Measurements from ENCODE around the gene CALB2. TPM values are rescaled to one million over a fixed set of nuclear protein-coding genes. Genes with fewer than 3 reads are reported as not detected.

CALB2 gene
- polyA plus RNA-seq, 1 donor (not counting 4 experiments of a cell fraction or from before 2014, with no cell fraction given): 1.4 TPM

- H3K9me3 ChIP-seq (ENCODE audit: control insufficient read depth, low read depth, low read length): no peaks in the 10 kb centered on the region
- TF ChIP-seq, protein P1, sequence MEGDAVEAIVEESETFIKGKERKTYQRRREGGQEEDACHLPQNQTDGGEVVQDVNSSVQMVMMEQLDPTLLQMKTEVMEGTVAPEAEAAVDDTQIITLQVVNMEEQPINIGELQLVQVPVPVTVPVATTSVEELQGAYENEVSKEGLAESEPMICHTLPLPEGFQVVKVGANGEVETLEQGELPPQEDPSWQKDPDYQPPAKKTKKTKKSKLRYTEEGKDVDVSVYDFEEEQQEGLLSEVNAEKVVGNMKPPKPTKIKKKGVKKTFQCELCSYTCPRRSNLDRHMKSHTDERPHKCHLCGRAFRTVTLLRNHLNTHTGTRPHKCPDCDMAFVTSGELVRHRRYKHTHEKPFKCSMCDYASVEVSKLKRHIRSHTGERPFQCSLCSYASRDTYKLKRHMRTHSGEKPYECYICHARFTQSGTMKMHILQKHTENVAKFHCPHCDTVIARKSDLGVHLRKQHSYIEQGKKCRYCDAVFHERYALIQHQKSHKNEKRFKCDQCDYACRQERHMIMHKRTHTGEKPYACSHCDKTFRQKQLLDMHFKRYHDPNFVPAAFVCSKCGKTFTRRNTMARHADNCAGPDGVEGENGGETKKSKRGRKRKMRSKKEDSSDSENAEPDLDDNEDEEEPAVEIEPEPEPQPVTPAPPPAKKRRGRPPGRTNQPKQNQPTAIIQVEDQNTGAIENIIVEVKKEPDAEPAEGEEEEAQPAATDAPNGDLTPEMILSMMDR (optimal IDR thresholded peaks at IDR 0.05 in 1 of 3, IDR thresholded peaks at IDR 0.05 in 1 of 3, conservative IDR thresholded peaks at IDR 0.05 in 1 of 3; ENCODE audit: extremely low read depth in 1 of 3, insufficient read depth in 2 of 3, low read length in 3 of 3): no peak
- TF ChIP-seq EZH2 (IDR thresholded peaks at IDR 0.05; ENCODE audit: low read length): no peak
- no peaks in the 10 kb centered on the region for H3K36me3 ChIP-seq (ENCODE audit: control insufficient read depth in 2 of 2, extremely low read depth in 1 of 2, insufficient read depth in 2 of 2, low read length in 2 of 2)
- H3K27ac ChIP-seq (ENCODE audit: control insufficient read depth, insufficient read depth, low read length): no peak overlapping the region
- peaks cover under 1% of the 10 kb centered on the region for H3K27me3 ChIP-seq (ENCODE audit: control insufficient read depth, extremely low read depth, insufficient read depth, low read length)
- H4K20me1 ChIP-seq (ENCODE audit: control insufficient read depth, extremely low read depth, insufficient read depth, low read length): no peaks in the 10 kb centered on the region
- H3K4me1 ChIP-seq (ENCODE audit: control insufficient read depth, extremely low read depth, insufficient read depth, low read length): no peaks in the 10 kb centered on the region
- H3K4me2 ChIP-seq (ENCODE audit: control insufficient read depth, extremely low read depth, insufficient read depth, low read depth, low read length): no peak overlapping the region
- H2AFZ ChIP-seq (ENCODE audit: control insufficient read depth, low read length): no peak overlapping the region
- FAIRE-seq (no peak), DNase-seq (ENCODE audit: low read depth, low spot score) (no peak)
- dilution Hi-C loops (cut with MboI; ENCODE audit: extremely low pct_ligation_motif_present, low sequenced_read_pairs): no loop called here
- no peak overlapping the region for H3K4me3 ChIP-seq (ENCODE audit: control insufficient read depth in 2 of 3, extremely low read depth in 1 of 3, insufficient read depth in 2 of 3, low read depth in 1 of 3, low read length in 3 of 3)
- no peaks in the 10 kb centered on the region for H3K9me1 ChIP-seq (ENCODE audit: control insufficient read depth, extremely low read depth, insufficient read depth, low read length)
- no peaks in the 10 kb centered on the region for H3K79me2 ChIP-seq (ENCODE audit: control insufficient read depth, insufficient read depth, low read length)
- H3K9ac ChIP-seq (ENCODE audit: control insufficient read depth, extremely low read depth, insufficient read depth, low read length): no peak overlapping the region
Observed at GRCh38 chr16:71429581-71429980, 71.1 kb downstream of the CALB2 start.

DNA sequence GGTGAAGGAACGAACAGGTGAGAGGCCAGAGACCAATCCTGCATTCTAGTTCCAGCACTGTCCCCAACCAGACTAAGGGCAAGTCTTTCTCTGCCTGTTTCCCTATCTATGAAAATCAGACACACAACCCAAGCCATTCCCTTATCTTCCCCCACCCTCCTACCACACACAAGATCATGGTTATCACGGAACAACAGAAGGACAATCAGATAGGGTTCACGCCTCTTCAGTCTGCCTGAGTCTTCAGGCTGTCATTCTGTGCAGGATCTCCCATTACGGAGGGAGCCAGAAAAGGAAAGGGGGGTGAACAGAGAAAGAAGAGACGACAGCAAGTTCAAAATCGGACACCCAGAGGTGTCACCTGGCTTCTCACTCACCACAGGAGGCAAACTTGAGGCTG lies 72.2 kb downstream of the CALB2 start:
- no peak for DNase-seq (ENCODE audit: low read depth, low spot score)
- TF ChIP-seq, protein P1 (optimal IDR thresholded peaks at IDR 0.05 in 1 of 3, IDR thresholded peaks at IDR 0.05 in 1 of 3, conservative IDR thresholded peaks at IDR 0.05 in 1 of 3; ENCODE audit: extremely low read depth in 1 of 3, insufficient read depth in 2 of 3, low read length in 3 of 3): no peak
- TF ChIP-seq EZH2 (IDR thresholded peaks at IDR 0.05; ENCODE audit: low read length): no peak
- no peaks in the 10 kb centered on the region for H3K4me1 ChIP-seq (ENCODE audit: control insufficient read depth, extremely low read depth, insufficient read depth, low read length)
- no peaks in the 10 kb centered on the region for H4K20me1 ChIP-seq (ENCODE audit: control insufficient read depth, extremely low read depth, insufficient read depth, low read length)
- H3K9ac ChIP-seq (ENCODE audit: control insufficient read depth, extremely low read depth, insufficient read depth, low read length): no peak overlapping the region
- no peaks in the 10 kb centered on the region for H3K36me3 ChIP-seq (ENCODE audit: control insufficient read depth in 2 of 2, extremely low read depth in 1 of 2, insufficient read depth in 2 of 2, low read length in 2 of 2)
- no peaks in the 10 kb centered on the region for H3K27me3 ChIP-seq (ENCODE audit: control insufficient read depth, extremely low read depth, insufficient read depth, low read length)
- dilution Hi-C loops (cut with MboI; ENCODE audit: extremely low pct_ligation_motif_present, low sequenced_read_pairs): no loop called here
- H3K27ac ChIP-seq (ENCODE audit: control insufficient read depth, insufficient read depth, low read length): no peak overlapping the region
- no peaks in the 10 kb centered on the region for H3K9me1 ChIP-seq (ENCODE audit: control insufficient read depth, extremely low read depth, insufficient read depth, low read length)
- H3K9me3 ChIP-seq (ENCODE audit: control insufficient read depth, low read depth, low read length): no peaks in the 10 kb centered on the region
- FAIRE-seq: no peak
- H3K4me2 ChIP-seq (ENCODE audit: control insufficient read depth, extremely low read depth, insufficient read depth, low read depth, low read length): no peak overlapping the region
- H3K4me3 ChIP-seq (ENCODE audit: control insufficient read depth in 2 of 3, extremely low read depth in 1 of 3, insufficient read depth in 2 of 3, low read depth in 1 of 3, low read length in 3 of 3): no peak overlapping the region
- H3K79me2 ChIP-seq (ENCODE audit: control insufficient read depth, insufficient read depth, low read length): no peaks in the 10 kb centered on the region
- H2AFZ ChIP-seq (ENCODE audit: control insufficient read depth, low read length): no peak overlapping the region
